HCT116 (cell line): ENCODE measurements around the gene RGS10. TPM values are rescaled to one million over a fixed set of nuclear protein-coding genes. Genes with fewer than 3 reads are reported as not detected.

Experiments used
- ATAC-seq: fragments of 200-7000 bp; cut with Tn5 transposase; 2 replicates; pipeline ENCODE4 v1.9.1; 2020; ENCODE audit warnings: mild to moderate bottlenecking, moderate library complexity
- BruUV-seq: library from RNA; stranded (reverse); fragments of 400-500 nt; replicated peaks from 2 replicates; lab custom pipeline; 2021; lab: Mats Ljungman, UMichigan
- CTCF ChIA-PET: fragments of 300-600 bp; sonication (Branson Sonifier 250); formaldehyde crosslinking; loops from one replicate; lab custom pipeline; 2021; ENCODE audit warnings: antibody characterized with exemption; lab: Charles Lee
- POLR2A ChIA-PET: fragments of 300-600, 350-600 bp; sonication (Branson Sonifier 250); formaldehyde crosslinking; loops from one replicate; lab custom pipeline; 2021; ENCODE audit warnings: antibody characterized with exemption; lab: Charles Lee
- RAD21 ChIA-PET, 2 experiments: fragments of 300-600 bp; sonication (Branson Sonifier 250); formaldehyde crosslinking; loops; one replicate each; lab custom pipeline; 2023; ENCODE audit warnings: low total read pairs in 2 of 2; ENCODE audit not compliant: uncharacterized antibody in 2 of 2, unreplicated experiment in 2 of 2, low non-redundant PET in 1 of 2; lab: Charles Lee
- DNase-seq: peaks from one replicate; pipeline ENCODE4 v3.0.0-alpha.2; 2010; ENCODE audit warnings: low read depth, low spot score
- H2AFZ ChIP-seq: fragments of 200-600 bp; shearing (Covaris generic), sonication (generic); 2 replicates; pipeline ENCODE4 v1.6.1; 2017; ENCODE audit warnings: low read depth, mixed run types, mixed read lengths, antibody characterized with exemption, low read length; ENCODE audit not compliant: poor library complexity, severe bottlenecking
- H3K27ac ChIP-seq: 2 replicates; pipeline ENCODE4 v1.5.1; 2012; ENCODE audit warnings: low read depth, low read length
- H3K27me3 ChIP-seq: fragments of 200-600 bp; sonication (generic); 2 replicates; pipeline ENCODE4 v1.6.1; 2016; ENCODE audit warnings: mixed run types, low read length, mixed read lengths; ENCODE audit not compliant: insufficient read depth
- H3K36me3 ChIP-seq, 2 experiments: fragments of 200-500 bp in 1 of 2; fragments of 200-600 bp in 1 of 2; sonication (Bioruptor generic) in 1 of 2; sonication (generic) in 1 of 2; 2 replicates each; pipeline versions ENCODE4 v1.5.1 to v1.6.1; 2014 to 2016; ENCODE audit warnings: low read length in 2 of 2, inconsistent platforms in 1 of 2, mixed read lengths in 1 of 2, mixed run types in 1 of 2; ENCODE audit not compliant: insufficient read depth in 2 of 2, control insufficient read depth in 1 of 2
- H3K4me1 ChIP-seq, 2 experiments: fragments of 200-600 bp in 1 of 2; sonication (generic) in 1 of 2; 2 replicates each; pipeline versions ENCODE4 v1.5.1 to v1.6.1; 2012 to 2017; ENCODE audit warnings: low read length in 2 of 2, inconsistent platforms in 1 of 2, mild to moderate bottlenecking in 1 of 2, mixed read lengths in 1 of 2, mixed run types in 1 of 2, moderate library complexity in 1 of 2; ENCODE audit not compliant: insufficient read depth in 2 of 2, control insufficient read depth in 1 of 2
- H3K4me2 ChIP-seq: fragments of 200-600 bp; sonication (generic); 2 replicates; pipeline ENCODE4 v1.6.1; 2017; ENCODE audit warnings: mixed run types, low read length, mixed read lengths
- H3K4me3 ChIP-seq, 2 experiments: fragments of 200-600 bp in 1 of 2; sonication (generic) in 1 of 2; replicated peaks in 1 of 2; 2 replicates each; pipeline ENCODE4 v1.5.1; 2011 to 2016; ENCODE audit warnings: low read length in 2 of 2, control low read depth in 1 of 2, low read depth in 1 of 2, mild to moderate bottlenecking in 1 of 2, mixed read lengths in 1 of 2, mixed run types in 1 of 2
- H3K79me2 ChIP-seq: fragments of 200-600 bp; sonication (generic); 2 replicates; pipeline ENCODE4 v1.6.1; 2017; ENCODE audit warnings: mild to moderate bottlenecking, mixed run types, low read length, moderate library complexity, mixed read lengths; ENCODE audit not compliant: insufficient read depth
- H3K9ac ChIP-seq: fragments of 200-600 bp; sonication (generic); 2 replicates; pipeline ENCODE4 v1.6.1; 2016; ENCODE audit warnings: low read length, mixed read lengths
- H3K9me2 ChIP-seq: fragments of 200-600 bp; sonication (generic), shearing (Covaris generic); 2 replicates; pipeline ENCODE4 v1.6.1; 2017; ENCODE audit warnings: mixed run types, mild to moderate bottlenecking, moderate library complexity; ENCODE audit not compliant: insufficient read depth
- H3K9me3 ChIP-seq, 2 experiments: fragments of 200-500 bp in 1 of 2; fragments of 200-600 bp in 1 of 2; sonication (Bioruptor generic) in 1 of 2; sonication (generic) in 1 of 2; 2 replicates each; pipeline ENCODE4 v1.6.1; 2014 to 2017; ENCODE audit warnings: low read length in 2 of 2, mixed read lengths in 2 of 2, inconsistent platforms in 1 of 2, low read depth in 1 of 2, mild to moderate bottlenecking in 1 of 2, mixed run types in 1 of 2, moderate library complexity in 1 of 2; ENCODE audit not compliant: control insufficient read depth in 1 of 2, insufficient read depth in 1 of 2
- H4K20me1 ChIP-seq: fragments of 200-600 bp; sonication (generic), shearing (Covaris generic); 2 replicates; pipeline ENCODE4 v1.6.1; 2017; ENCODE audit warnings: mixed run types, mild to moderate bottlenecking, moderate library complexity; ENCODE audit not compliant: insufficient read depth
- CTCF ChIP-seq, 3 experiments: fragments of 200-600 bp in 1 of 3; sonication (generic) in 1 of 3; IDR thresholded peaks in 2 of 3; conservative IDR thresholded peaks in 1 of 3; 2 replicates each; pipeline ENCODE4 v1.5.1; 2012 to 2017; ENCODE audit warnings: low read depth in 2 of 3, low read length in 2 of 3, antibody characterized with exemption in 1 of 3, borderline replicate concordance in 1 of 3, control low read depth in 1 of 3, mild to moderate bottlenecking in 1 of 3, mixed read lengths in 1 of 3, mixed run types in 1 of 3, moderate library complexity in 1 of 3; ENCODE audit not compliant: insufficient read depth in 1 of 3
- EGR1 ChIP-seq: IDR thresholded peaks from 2 replicates; pipeline ENCODE4 v1.6.1; 2012; ENCODE audit warnings: low read depth
- RAD21 ChIP-seq: IDR thresholded peaks from 2 replicates; pipeline ENCODE4 v1.6.1; 2012; ENCODE audit warnings: low read depth, mild to moderate bottlenecking
- REST ChIP-seq: IDR thresholded peaks from 2 replicates; pipeline ENCODE4 v1.6.1; 2012; ENCODE audit warnings: low read depth
- SIN3A ChIP-seq: IDR thresholded peaks from 2 replicates; pipeline ENCODE4 v1.6.1; 2012; ENCODE audit warnings: low read depth
- SP1 ChIP-seq: IDR thresholded peaks from 2 replicates; pipeline ENCODE4 v1.6.1; 2012; ENCODE audit warnings: low read depth
- ZNF274 ChIP-seq: fragments of 200-500 bp; sonication (Bioruptor generic); IDR thresholded peaks from 2 replicates; pipeline ENCODE4 v1.6.1; 2014; ENCODE audit warnings: mild to moderate bottlenecking, low read depth, low read length, inconsistent platforms
- intact Hi-C: fragments of 100-400 bp; cut with micrococcal nuclease; formaldehyde crosslinking; loops from 2 replicates; pipeline ENCODE4 v1.10.0; 2022
- total RNA-seq: library from RNA; stranded (reverse); gene quantifications from one replicate; pipeline ENCODE4 v1.2.1, GENCODE V29; 2021; ENCODE audit not compliant: unreplicated experiment

Gene RGS10
- total RNA-seq, 1 experiment from 2014 or later, result 96.7 TPM

GRCh38 chr10:119538632-119539358 lies 3.7 kb downstream of the RGS10 start:
- CTCF ChIA-PET, result interaction anchor here (0.7 to 2.2 kb wide), 4 partner anchors 16 to 339 kb away, joined by 3 to 4 read pairs (median 3); partner anchors contain the start of gene GRK5
- Histone ChIP-seq H3K79me2 (peaks cover 81% of the 10 kb centered on the region), H4K20me1 (no peaks in the 10 kb centered on the region), H3K4me2 (no peak overlapping the region), H3K9me3 (no peaks in the 10 kb centered on the region), H3K9ac (no peak overlapping the region), H3K4me1 (peaks cover 13 to 38% of the 10 kb centered on the region in 2 experiments), H3K36me3 (peaks cover 0 to 4% of the 10 kb centered on the region in 2 experiments; a peak in 1 of 4 replicates), H3K4me3 (no peak overlapping the region), H3K27me3 (no peaks in the 10 kb centered on the region), H3K9me2 (no peaks in the 10 kb centered on the region), H2AFZ (no peak overlapping the region), H3K27ac (no peak overlapping the region)
- RAD21 ChIA-PET, result no interaction called here
- no TSS peak for BruUV-seq
- TF ChIP-seq RAD21 (0 out of 2 replicates have a peak, but pooled peaks have one; percentile 17), CTCF (IDR thresholded peaks at IDR 0.05 in 2 of 3, conservative IDR thresholded peaks at IDR 0.05 in 1 of 3; ENCODE audit: borderline replicate concordance in 1 of 3, insufficient read depth in 1 of 3, low read depth in 2 of 3, low read length in 2 of 3) (peak in 2 of 3 experiments; percentile 4 to 23; a peak in 1 of 6 replicates), SP1 (no peak)
- intact Hi-C loops, result no loop called here
- no peak for ATAC-seq
- POLR2A ChIA-PET, result interaction anchor here (1.5 kb wide), 1 partner anchor 58 kb away, joined by 3 read pairs; the partner anchor contains the start of gene TIAL1
- DNase-seq, result no peak

- Histone ChIP-seq H3K9me2 (no peaks in the 10 kb centered on the region), H3K79me2 (peaks cover 88% of the 10 kb centered on the region), H3K9me3 (no peaks in the 10 kb centered on the region), H3K4me3 (no peak overlapping the region), H3K36me3 (peaks cover 0 to 4% of the 10 kb centered on the region in 2 experiments; a peak in 1 of 4 replicates), H3K27me3 (no peaks in the 10 kb centered on the region), H2AFZ (no peak overlapping the region), H3K4me2 (no peak overlapping the region), H3K9ac (no peak overlapping the region), H3K27ac (no peak overlapping the region), H3K4me1 (peaks cover 13 to 31% of the 10 kb centered on the region in 2 experiments), H4K20me1 (no peaks in the 10 kb centered on the region)
- RAD21 ChIA-PET, result no interaction called here
- CTCF ChIA-PET, result interaction anchor here (0.7 to 2.2 kb wide), 3 partner anchors 15 to 339 kb away, joined by 3 to 4 read pairs (median 3); partner anchors contain the start of gene GRK5
- intact Hi-C loops, result no loop called here
- POLR2A ChIA-PET, result interaction anchor here (1.5 kb wide), 1 partner anchor 59 kb away, joined by 3 read pairs; the partner anchor contains the start of gene TIAL1
- no TSS peak for BruUV-seq
- DNase-seq (no peak), ATAC-seq (no peak)
- TF ChIP-seq RAD21 (no peak), EGR1 (no peak), SIN3A (no peak), ZNF274 (no peak), REST (no peak), CTCF (IDR thresholded peaks at IDR 0.05 in 2 of 3, conservative IDR thresholded peaks at IDR 0.05 in 1 of 3; ENCODE audit: borderline replicate concordance in 1 of 3, insufficient read depth in 1 of 3, low read depth in 2 of 3, low read length in 2 of 3) (no peak)
Measured at GRCh38 chr10:119537953-119538630, 4.4 kb downstream of the RGS10 start.
